ENCODE results near the gene CLDN10. TPM values are rescaled to one million over a fixed set of nuclear protein-coding genes. Genes with fewer than 3 reads are reported as not detected.
"Not testable (repeated sequence)": the region's sequence is repeated elsewhere in the genome, so short reads cannot be mapped to it uniquely, and the experiment has no call there.

CLDN10 gene
- total and polyA plus RNA-seq, 9 donors = 4.9 to 10.1 (median 7.1) TPM

GRCh38 chr13:95559100-95559499, 6.6 kb downstream of the CLDN10 start:
- H3K36me3 ChIP-seq (ENCODE audit: control insufficient read depth, insufficient read depth, low read length) = no peaks in the 10 kb centered on the region
- DNase-seq = no peak
- H3K9me3 ChIP-seq (replicated peaks; ENCODE audit: control insufficient read depth, low read depth, low read length) = no peaks in the 10 kb centered on the region
- no peak overlapping the region for H3K27ac ChIP-seq (ENCODE audit: low read length)
- H3K4me1 ChIP-seq (ENCODE audit: control insufficient read depth, insufficient read depth, low read length) = no peaks in the 10 kb centered on the region
- no peak overlapping the region for H3K4me3 ChIP-seq (ENCODE audit: low read length)
- WGBS (ENCODE audit: insufficient coverage) = no CpG with 5 or more reads among the region's 6 CpGs
- H3K27me3 ChIP-seq (ENCODE audit: control insufficient read depth, insufficient read depth, low read length) = peaks cover 4% of the 10 kb centered on the region

GRCh38 chr13:95560387-95560786, 7.9 kb downstream of the CLDN10 start:
- Histone ChIP-seq H3K27me3 (ENCODE audit: control insufficient read depth, insufficient read depth, low read length) (no peaks in the 10 kb centered on the region), H3K4me3 (ENCODE audit: low read length) (no peak overlapping the region), H3K36me3 (ENCODE audit: control insufficient read depth, insufficient read depth, low read length) (no peaks in the 10 kb centered on the region), H3K9me3 (replicated peaks; ENCODE audit: control insufficient read depth, low read depth, low read length) (no peaks in the 10 kb centered on the region), H3K4me1 (ENCODE audit: control insufficient read depth, insufficient read depth, low read length) (no peaks in the 10 kb centered on the region), H3K27ac (ENCODE audit: low read length) (no peak overlapping the region)
- WGBS (ENCODE audit: insufficient coverage) = 100% methylated on average over 1 of the region's 6 CpGs
- no peak for DNase-seq

- Histone ChIP-seq H3K4me3 (ENCODE audit: low read length) (no peak overlapping the region), H3K36me3 (ENCODE audit: control insufficient read depth, insufficient read depth, low read length) (no peaks in the 10 kb centered on the region), H3K4me1 (ENCODE audit: control insufficient read depth, insufficient read depth, low read length) (no peaks in the 10 kb centered on the region), H3K9me3 (replicated peaks; ENCODE audit: control insufficient read depth, low read depth, low read length) (no peaks in the 10 kb centered on the region), H3K27ac (ENCODE audit: low read length) (no peak overlapping the region), H3K27me3 (ENCODE audit: control insufficient read depth, insufficient read depth, low read length) (no peaks in the 10 kb centered on the region)
- WGBS (ENCODE audit: insufficient coverage) = 100% methylated on average over 2 of the region's 3 CpGs
- DNase-seq = no peak
Observed at GRCh38 chr13:95564091-95564490, 11.6 kb downstream of the CLDN10 start.

DNA sequence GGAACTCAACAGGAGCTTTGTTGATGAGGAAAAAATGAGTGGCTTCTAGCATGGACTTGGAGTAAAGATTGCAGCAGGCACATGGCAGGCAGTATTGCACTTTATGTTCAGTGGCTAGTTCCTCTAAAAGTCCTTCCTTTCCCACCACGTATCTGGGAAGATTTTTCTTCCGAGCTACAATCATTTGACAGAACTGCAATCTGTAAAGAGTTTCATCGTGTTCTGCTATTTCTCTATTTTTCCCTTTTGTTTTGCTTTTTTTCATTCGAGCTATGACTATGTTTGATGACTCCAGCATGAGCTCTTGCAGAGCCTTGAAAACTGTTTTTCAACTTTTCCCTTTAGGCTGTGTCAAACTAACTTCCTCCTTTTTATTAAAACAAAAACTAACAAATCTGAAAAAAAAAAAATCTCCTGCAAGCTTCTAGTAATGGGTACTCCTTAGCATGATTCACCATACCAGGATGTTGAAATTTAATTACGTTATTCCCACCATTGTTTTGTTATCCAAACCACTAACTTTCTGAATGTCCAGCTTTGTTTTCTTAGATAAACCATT, 12.3 kb downstream of the CLDN10 start:
- no peaks in the 10 kb centered on the region for H3K9me3 ChIP-seq (replicated peaks; ENCODE audit: control insufficient read depth, low read depth, low read length)
- DNase-seq = no peak
- H3K36me3 ChIP-seq (ENCODE audit: control insufficient read depth, insufficient read depth, low read length) = no peaks in the 10 kb centered on the region
- H3K27me3 ChIP-seq (ENCODE audit: control insufficient read depth, insufficient read depth, low read length) = no peaks in the 10 kb centered on the region
- WGBS (ENCODE audit: insufficient coverage) = 57% methylated on average over 1 of the region's 5 CpGs
- no peak overlapping the region for H3K27ac ChIP-seq (ENCODE audit: low read length)
- H3K4me3 ChIP-seq (ENCODE audit: low read length) = no peak overlapping the region
- H3K4me1 ChIP-seq (ENCODE audit: control insufficient read depth, insufficient read depth, low read length) = no peaks in the 10 kb centered on the region

DNA sequence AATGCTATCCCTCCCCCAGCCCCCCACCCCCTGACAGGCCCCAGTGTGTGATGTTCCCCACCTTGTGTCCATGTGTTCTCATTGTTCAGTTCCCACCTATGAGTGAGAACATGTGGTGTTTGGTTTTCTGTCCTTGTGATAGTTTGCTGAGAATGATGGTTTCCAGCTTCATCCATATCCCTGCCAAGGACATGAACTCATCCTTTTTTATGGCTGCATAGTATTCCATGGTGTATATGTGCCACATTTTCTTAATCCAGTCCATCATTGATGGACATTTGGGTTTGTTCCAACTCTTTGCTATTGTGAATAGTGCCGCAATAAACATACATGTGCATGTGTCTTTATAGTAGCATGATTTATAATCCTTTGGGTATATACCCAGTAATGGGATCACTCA, 13.2 kb downstream of the CLDN10 start:
- H3K27ac ChIP-seq (ENCODE audit: low read length); DNase-seq; H3K4me3 ChIP-seq (ENCODE audit: low read length); H3K4me1 ChIP-seq (ENCODE audit: control insufficient read depth, insufficient read depth, low read length); H3K9me3 ChIP-seq (replicated peaks; ENCODE audit: control insufficient read depth, low read depth, low read length); H3K27me3 ChIP-seq (ENCODE audit: control insufficient read depth, insufficient read depth, low read length); H3K36me3 ChIP-seq (ENCODE audit: control insufficient read depth, insufficient read depth, low read length): not testable (repeated sequence)
- WGBS (ENCODE audit: insufficient coverage) = no CpG with 5 or more reads among the region's 1 CpG

GRCh38 chr13:95568131-95568530, 15.6 kb downstream of the CLDN10 start:
- Histone ChIP-seq H3K27me3 (ENCODE audit: control insufficient read depth, insufficient read depth, low read length) (no peaks in the 10 kb centered on the region), H3K27ac (ENCODE audit: low read length) (no peak overlapping the region), H3K36me3 (ENCODE audit: control insufficient read depth, insufficient read depth, low read length) (no peaks in the 10 kb centered on the region), H3K4me3 (ENCODE audit: low read length) (no peak overlapping the region), H3K9me3 (replicated peaks; ENCODE audit: control insufficient read depth, low read depth, low read length) (no peaks in the 10 kb centered on the region), H3K4me1 (ENCODE audit: control insufficient read depth, insufficient read depth, low read length) (no peaks in the 10 kb centered on the region)
- WGBS (ENCODE audit: insufficient coverage) = 92% methylated on average over 2 of the region's 2 CpGs
- DNase-seq = no peak

DNA sequence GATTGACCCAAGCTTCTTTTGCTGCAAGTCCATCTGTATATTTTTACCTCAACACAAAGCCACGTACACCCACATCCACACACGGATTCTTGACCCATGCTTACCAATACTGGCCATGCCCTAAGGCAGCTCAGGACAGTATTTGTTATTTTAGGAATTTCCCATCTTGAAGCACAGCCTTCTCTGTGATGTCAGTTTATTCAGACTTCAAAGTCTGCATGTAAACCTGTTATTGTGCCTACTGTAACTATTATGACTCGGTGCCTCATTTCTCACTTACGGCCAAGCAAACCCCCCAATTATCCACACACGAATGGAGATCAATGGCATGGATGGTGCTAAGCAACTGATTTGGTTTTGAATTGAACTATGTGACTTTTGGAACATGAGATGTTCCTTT, 17.5 kb downstream of the CLDN10 start:
- WGBS (ENCODE audit: insufficient coverage) = 83% methylated on average over 1 of the region's 5 CpGs
- no peak for DNase-seq
- H3K4me3 ChIP-seq (ENCODE audit: low read length) = no peak overlapping the region
- no peaks in the 10 kb centered on the region for H3K9me3 ChIP-seq (replicated peaks; ENCODE audit: control insufficient read depth, low read depth, low read length)
- no peaks in the 10 kb centered on the region for H3K36me3 ChIP-seq (ENCODE audit: control insufficient read depth, insufficient read depth, low read length)
- H3K27me3 ChIP-seq (ENCODE audit: control insufficient read depth, insufficient read depth, low read length) = no peaks in the 10 kb centered on the region
- H3K27ac ChIP-seq (ENCODE audit: low read length) = no peak overlapping the region
- H3K4me1 ChIP-seq (ENCODE audit: control insufficient read depth, insufficient read depth, low read length) = no peaks in the 10 kb centered on the region

GRCh38 chr13:95571941-95572340, 19.4 kb downstream of the CLDN10 start:
- Histone ChIP-seq H3K27me3 (ENCODE audit: control insufficient read depth, insufficient read depth, low read length) (no peaks in the 10 kb centered on the region), H3K9me3 (replicated peaks; ENCODE audit: control insufficient read depth, low read depth, low read length) (no peaks in the 10 kb centered on the region), H3K27ac (ENCODE audit: low read length) (no peak overlapping the region), H3K4me3 (ENCODE audit: low read length) (no peak overlapping the region), H3K36me3 (ENCODE audit: control insufficient read depth, insufficient read depth, low read length) (no peaks in the 10 kb centered on the region), H3K4me1 (ENCODE audit: control insufficient read depth, insufficient read depth, low read length) (peaks cover 4% of the 10 kb centered on the region)
- no peak for DNase-seq
- WGBS (ENCODE audit: insufficient coverage) = no CpG with 5 or more reads among the region's 6 CpGs

DNA sequence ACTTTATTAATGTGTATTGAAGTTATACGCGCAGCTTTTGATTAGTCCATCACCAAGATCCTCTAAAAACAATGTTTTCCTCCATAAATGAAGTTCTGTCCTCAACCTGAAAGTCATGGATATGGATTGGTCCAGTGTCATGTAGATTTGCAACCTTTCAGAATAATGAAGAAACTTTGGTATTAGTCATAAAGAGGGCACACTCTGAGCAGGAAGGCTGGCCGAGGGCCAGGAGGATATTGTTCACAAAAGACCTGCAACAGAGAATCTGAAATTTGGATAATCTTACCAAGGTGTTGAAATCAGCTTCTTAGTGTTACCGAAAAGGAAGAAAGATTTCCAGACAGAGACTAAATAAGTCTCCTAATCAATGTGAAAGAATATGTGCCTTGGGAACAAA, 20.7 kb downstream of the CLDN10 start:
- no peak for DNase-seq
- peaks cover 4% of the 10 kb centered on the region for H3K4me1 ChIP-seq (ENCODE audit: control insufficient read depth, insufficient read depth, low read length)
- no peaks in the 10 kb centered on the region for H3K9me3 ChIP-seq (replicated peaks; ENCODE audit: control insufficient read depth, low read depth, low read length)
- no peak overlapping the region for H3K4me3 ChIP-seq (ENCODE audit: low read length)
- 100% methylated on average over 1 of the region's 4 CpGs for WGBS (ENCODE audit: insufficient coverage)
- H3K27ac ChIP-seq (ENCODE audit: low read length) = no peak overlapping the region
- H3K36me3 ChIP-seq (ENCODE audit: control insufficient read depth, insufficient read depth, low read length) = no peaks in the 10 kb centered on the region
- H3K27me3 ChIP-seq (ENCODE audit: control insufficient read depth, insufficient read depth, low read length) = no peaks in the 10 kb centered on the region

GRCh38 chr13:95579303-95579702, 26.8 kb downstream of the CLDN10 start:
- Histone ChIP-seq H3K9me3 (replicated peaks; ENCODE audit: control insufficient read depth, low read depth, low read length) (no peaks in the 10 kb centered on the region), H3K36me3 (ENCODE audit: control insufficient read depth, insufficient read depth, low read length) (peaks cover 22% of the 10 kb centered on the region), H3K27ac (ENCODE audit: low read length) (no peak overlapping the region), H3K27me3 (ENCODE audit: control insufficient read depth, insufficient read depth, low read length) (no peaks in the 10 kb centered on the region), H3K4me3 (ENCODE audit: low read length) (no peak overlapping the region), H3K4me1 (ENCODE audit: control insufficient read depth, insufficient read depth, low read length) (peaks cover 4% of the 10 kb centered on the region)
- 83% methylated on average over 1 of the region's 3 CpGs for WGBS (ENCODE audit: insufficient coverage)
- DNase-seq = no peak

DNA sequence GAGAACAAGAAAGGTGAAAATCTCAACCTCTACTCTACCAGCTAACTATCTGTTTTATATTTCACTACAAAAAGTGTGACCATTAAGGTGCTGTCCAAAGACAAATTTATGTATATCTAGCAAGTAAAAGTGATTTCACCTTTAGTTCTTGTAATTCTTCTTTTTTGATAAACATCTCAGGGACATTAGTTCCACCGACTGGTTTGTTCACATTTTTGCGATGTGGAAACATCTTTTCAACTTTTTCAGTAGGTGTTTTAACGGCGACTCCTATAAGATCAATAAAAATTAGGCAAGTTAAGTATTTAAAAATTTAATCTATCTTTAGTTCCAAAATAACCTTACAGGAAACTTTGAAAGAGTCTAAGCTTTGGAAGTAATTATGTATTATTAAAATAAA, 33.3 kb downstream of the CLDN10 start:
- Histone ChIP-seq H3K27me3 (ENCODE audit: control insufficient read depth, insufficient read depth, low read length) (no peaks in the 10 kb centered on the region), H3K27ac (ENCODE audit: low read length) (no peak overlapping the region), H3K9me3 (replicated peaks; ENCODE audit: control insufficient read depth, low read depth, low read length) (no peaks in the 10 kb centered on the region), H3K4me3 (ENCODE audit: low read length) (no peak overlapping the region), H3K4me1 (ENCODE audit: control insufficient read depth, insufficient read depth, low read length) (no peaks in the 10 kb centered on the region), H3K36me3 (ENCODE audit: control insufficient read depth, insufficient read depth, low read length) (peaks cover 40% of the 10 kb centered on the region)
- DNase-seq = no peak
- WGBS (ENCODE audit: insufficient coverage) = no CpG with 5 or more reads among the region's 4 CpGs

Data from muscle of leg (tissue), 11 donors.